GM12878 (cell line): ENCODE data around the gene ID3. TPM values are rescaled to one million over a fixed set of nuclear protein-coding genes. Genes with fewer than 3 reads are reported as not detected.

Experiments
- ATF2 ChIP-seq: IDR thresholded peaks from 2 replicates; pipeline ENCODE4 v1.6.1; 2012; ENCODE audit warnings: low read length, inconsistent platforms
- ATF7 ChIP-seq: fragments of 450-650 bp; IDR thresholded peaks from 2 replicates; pipeline ENCODE4 v1.6.1; 2016; ENCODE audit warnings: low read depth, mild to moderate bottlenecking
- EED ChIP-seq: sonication (generic); IDR thresholded peaks from 2 replicates; pipeline ENCODE4 v1.6.1; 2016; ENCODE audit warnings: antibody characterized with exemption, low read depth
- ESRRA ChIP-seq: IDR thresholded peaks from 2 replicates; pipeline ENCODE4 v1.6.1; 2012; ENCODE audit warnings: mild to moderate bottlenecking, low read length, improper control_type of control experiment
- EZH2 ChIP-seq: IDR thresholded peaks from 2 replicates; pipeline ENCODE4 v1.6.1; 2012; ENCODE audit warnings: low read depth, mild to moderate bottlenecking, control low read depth, inconsistent platforms, low read length, borderline replicate concordance; ENCODE audit not compliant: control insufficient read depth
- IRF4 ChIP-seq: IDR thresholded peaks from 2 replicates; pipeline ENCODE4 v1.6.1; 2011; ENCODE audit warnings: low read depth, low read length
- IRF5 ChIP-seq: fragments of 450-650 bp; IDR thresholded peaks from 2 replicates; pipeline ENCODE4 v1.6.1; 2017; ENCODE audit warnings: borderline replicate concordance
- NFYA ChIP-seq: IDR thresholded peaks from 2 replicates; pipeline ENCODE4 v1.6.1; 2011; ENCODE audit warnings: low read depth, mild to moderate bottlenecking, low read length, improper control_type of control experiment, borderline replicate concordance
- NR2C2 ChIP-seq: IDR thresholded peaks from 2 replicates; pipeline ENCODE4 v1.6.1; 2011; ENCODE audit warnings: borderline replicate concordance, low read depth; ENCODE audit not compliant: control insufficient read depth, insufficient read length
- PKNOX1 ChIP-seq: fragments of 450-650 bp; IDR thresholded peaks from 2 replicates; pipeline ENCODE4 v1.6.1; 2016; ENCODE audit warnings: mild to moderate bottlenecking
- PML ChIP-seq: IDR thresholded peaks from 2 replicates; pipeline ENCODE4 v1.6.1; 2012; ENCODE audit warnings: low read length, inconsistent platforms
- POU2F2 ChIP-seq: IDR thresholded peaks from 3 replicates; pipeline ENCODE4 v1.6.1; 2011; ENCODE audit warnings: low read depth, mild to moderate bottlenecking, low read length, borderline replicate concordance
- RELA ChIP-seq: fragments of 450-650 bp; IDR thresholded peaks from 2 replicates; pipeline ENCODE4 v1.8.0; 2014; ENCODE audit warnings: borderline replicate concordance; ENCODE audit not compliant: partially characterized antibody
- SIN3A ChIP-seq: IDR thresholded peaks from 2 replicates; pipeline ENCODE4 v1.6.1; 2012; ENCODE audit warnings: low read depth, low read length, improper control_type of control experiment
- SIX5 ChIP-seq: IDR thresholded peaks from 2 replicates; pipeline ENCODE4 v1.6.1; 2011; ENCODE audit warnings: mild to moderate bottlenecking, low read depth, low read length, moderate library complexity; ENCODE audit not compliant: severe bottlenecking
- SKIL ChIP-seq: fragments of 450-650 bp; IDR thresholded peaks from 2 replicates; pipeline ENCODE4 v1.6.1; 2017; ENCODE audit warnings: mild to moderate bottlenecking, low read depth, inconsistent platforms; ENCODE audit not compliant: poor library complexity, severe bottlenecking
- SUPT20H ChIP-seq: IDR thresholded peaks from 2 replicates; pipeline ENCODE4 v1.6.1; 2011; ENCODE audit warnings: low read depth, mild to moderate bottlenecking, low read length, moderate library complexity, borderline replicate concordance; ENCODE audit not compliant: control insufficient read depth
- TCF12 ChIP-seq: IDR thresholded peaks from 2 replicates; pipeline ENCODE4 v1.6.1; 2011; ENCODE audit warnings: low read depth, mild to moderate bottlenecking, low read length
- YBX1 ChIP-seq: fragments of 450-650 bp; IDR thresholded peaks from 2 replicates; pipeline ENCODE4 v1.6.1; 2016; ENCODE audit warnings: antibody characterized with exemption
- ZBTB40 ChIP-seq: fragments of 450-650 bp; IDR thresholded peaks from 2 replicates; pipeline ENCODE4 v1.6.1; 2016; ENCODE audit warnings: mild to moderate bottlenecking, moderate library complexity, borderline replicate concordance
- polyA plus RNA-seq, 11 experiments: library from polyadenylated mRNA; depleted of rRNA in 4 of 11; unstranded in 6 of 11; stranded (reverse) in 5 of 11; fragments of >200 nt; fragmentation: Nextera tagmentation in 4 of 11; fragmentation: Illumina TruSeq in 1 of 11; extraction: Ambion mirVana in 4 of 11; extraction: Trizol in 1 of 11; gene quantifications; 1 replicate in 1 of 11; 2 replicates in 10 of 11; pipeline versions ENCODE4 v1.2.1 to v1.2.3, GENCODE V29; 2011 to 2016; ENCODE audit warnings: inconsistent platforms in 2 of 11, missing spikeins in 2 of 11, low read depth in 1 of 11
- total RNA-seq, 4 experiments: library from RNA; depleted of rRNA in 3 of 4; stranded (reverse); fragments of >200 nt in 3 of 4; fragmentation: Illumina TruSeq in 1 of 4; extraction: Trizol in 1 of 4; gene quantifications; 2 replicates each; pipeline versions ENCODE4 v1.2.1 to v1.2.3, GENCODE V29; 2013 to 2021

The ID3 gene
- total and polyA plus RNA-seq, 10 of the 15 experiments (the other 5 are each of a cell fraction or from before 2014, with no cell fraction given) = 42.7 to 475 (median 207) TPM

GRCh38 chr1:23539698-23540266 is 19.5 kb downstream of the ID3 start (continued):
- TF ChIP-seq ATF2 (no peak), IRF5 (no peak), PKNOX1 (peak; percentile 51; the same call in 1 of the 2 replicates), POU2F2 (no peak; the same call in 2 of the 3 replicates), ESRRA (0 out of 2 replicates have a peak, but pooled peaks have one; percentile 42), SUPT20H (no peak), SKIL (peak; percentile 51), ATF7 (peak; percentile 81), RELA (no peak), NFYA (no peak), IRF4 (peak; percentile 72), EZH2 (no peak), YBX1 (no peak), ZBTB40 (no peak), SIN3A (0 out of 2 replicates have a peak, but pooled peaks have one; percentile 39), EED (0 out of 2 replicates have a peak, but pooled peaks have one; percentile 50), SIX5 (no peak), TCF12 (peak; percentile 53; the same call in 1 of the 2 replicates), NR2C2 (no peak), PML (no peak)
